ENCODE results near the gene NGEF. TPM values are rescaled to one million over a fixed set of nuclear protein-coding genes. Genes with fewer than 3 reads are reported as not detected.
A peak's percentile ranks its signal among the peaks of the same experiment; 100 is the strongest.

The NGEF gene
- total and polyA plus RNA-seq, 12 donors = 10.1 to 467 (median 46.1) TPM

- H3K9me3 ChIP-seq (replicated peaks in 1 of 3) = no peaks in the 10 kb centered on the region
- WGBS, 4 donors = 86 to 97% (median 88%) methylated on average over 11 to 19 of the region's 19 CpGs
- no peaks in the 10 kb centered on the region for H3K4me1 ChIP-seq (replicated peaks in 1 of 2)
- H3K27me3 ChIP-seq = no peaks in the 10 kb centered on the region
- TF ChIP-seq CTCF (IDR thresholded peaks at IDR 0.05) (no peak), POLR2A (IDR thresholded peaks at IDR 0.05) (no peak)
- peak in 2 of 7 donors; percentile 9 to 10 for DNase-seq
- no peaks in the 10 kb centered on the region for H3K36me3 ChIP-seq (replicated peaks in 1 of 2)
- H3K4me3 ChIP-seq = no peak overlapping the region
- intact Hi-C loops (cut with DNase I) = no loop called here
- H3K27ac ChIP-seq = no peak overlapping the region
Observed at GRCh38 chr2:233002829-233003657, 10.0 kb downstream of the NGEF start.

- H3K4me3 ChIP-seq = no peak overlapping the region
- intact Hi-C loops (cut with DNase I) = no loop called here
- no peaks in the 10 kb centered on the region for H3K4me1 ChIP-seq (replicated peaks in 1 of 2)
- 89 to 92% (median 90%) methylated on average over 17 to 20 of the region's 20 CpGs for WGBS, 4 donors
- peak in 3 of 7 donors; percentile 6 to 21 (median 10) for DNase-seq
- no peaks in the 10 kb centered on the region for H3K36me3 ChIP-seq (replicated peaks in 1 of 2)
- no peak for TF ChIP-seq CTCF (IDR thresholded peaks at IDR 0.05)
- no peak for TF ChIP-seq POLR2A (IDR thresholded peaks at IDR 0.05)
- H3K9me3 ChIP-seq (replicated peaks in 1 of 3) = no peaks in the 10 kb centered on the region
- no peak overlapping the region for H3K27ac ChIP-seq
- H3K27me3 ChIP-seq = no peaks in the 10 kb centered on the region
Observed at GRCh38 chr2:233000886-233001750, 11.9 kb downstream of the NGEF start.

- no peaks in the 10 kb centered on the region for H3K27me3 ChIP-seq
- H3K36me3 ChIP-seq (replicated peaks in 1 of 2) = no peaks in the 10 kb centered on the region
- intact Hi-C loops (cut with DNase I) = no loop called here
- H3K4me3 ChIP-seq = no peak overlapping the region
- H3K4me1 ChIP-seq (replicated peaks in 1 of 2) = no peaks in the 10 kb centered on the region
- no peaks in the 10 kb centered on the region for H3K9me3 ChIP-seq (replicated peaks in 1 of 3)
- 85 to 93% (median 89%) methylated on average over 5 to 7 of the region's 7 CpGs for WGBS, 4 donors
- H3K27ac ChIP-seq = no peak overlapping the region
- DNase-seq = peak in 1 of 7 donors; percentile 5
- TF ChIP-seq CTCF (IDR thresholded peaks at IDR 0.05) (no peak), POLR2A (IDR thresholded peaks at IDR 0.05) (no peak)
Observed at GRCh38 chr2:232999354-232999753, 13.7 kb downstream of the NGEF start.

GRCh38 chr2:232998666-232998985, 14.4 kb downstream of the NGEF start:
- Histone ChIP-seq H3K36me3 (replicated peaks in 1 of 2) (no peaks in the 10 kb centered on the region), H3K27ac (no peak overlapping the region), H3K27me3 (no peaks in the 10 kb centered on the region), H3K4me1 (replicated peaks in 1 of 2) (no peaks in the 10 kb centered on the region), H3K9me3 (replicated peaks in 1 of 3) (no peaks in the 10 kb centered on the region), H3K4me3 (no peak overlapping the region)
- WGBS, 4 donors = 84 to 93% (median 88%) methylated on average over 3 to 5 of the region's 5 CpGs
- DNase-seq = peak in 1 of 7 donors; percentile 3
- intact Hi-C loops (cut with DNase I) = no loop called here
- no peak for TF ChIP-seq CTCF (IDR thresholded peaks at IDR 0.05)
- no peak for TF ChIP-seq POLR2A (IDR thresholded peaks at IDR 0.05)

Data from adrenal gland (tissue), 12 donors.